Urinary bladder (tissue), 4 donors: Measurements from ENCODE around the gene USP24. TPM values are rescaled to one million over a fixed set of nuclear protein-coding genes. Genes with fewer than 3 reads are reported as not detected.

Source experiments
- DNase-seq: peaks from one replicate; pipeline ENCODE4 v3.0.0-alpha.2; 2015; ENCODE audit errors: extremely low spot score
- H3K27ac ChIP-seq: one replicate; pipeline ENCODE4 v1.5.1; 2013; ENCODE audit warnings: low read depth, mild to moderate bottlenecking, moderate library complexity
- H3K36me3 ChIP-seq: one replicate; pipeline ENCODE4 v1.6.1; 2013; ENCODE audit warnings: mild to moderate bottlenecking, moderate library complexity; ENCODE audit not compliant: insufficient read depth
- H3K4me1 ChIP-seq: one replicate; pipeline ENCODE4 v1.6.1; 2013; ENCODE audit warnings: mild to moderate bottlenecking, moderate library complexity; ENCODE audit not compliant: insufficient read depth
- H3K4me3 ChIP-seq: one replicate; pipeline ENCODE4 v1.5.1; 2013; ENCODE audit warnings: low read depth, low read length
- WGBS: extraction: QIAGEN DNeasy Blood & Tissue Kit; methylation state at CpG from one replicate; pipeline ENCODE4 v1.1.7; 2013; 5-methylcytosine and 5-hydroxymethylcytosine counted together
- polyA plus RNA-seq: library from polyadenylated mRNA; stranded (reverse); fragments of 200-250 nt; gene quantifications from one replicate; pipeline ENCODE4 v1.2.3, GENCODE V29; 2013
- total RNA-seq: library from RNA; depleted of rRNA; stranded (reverse); fragments of >200 nt; gene quantifications from one replicate; pipeline ENCODE4 v1.2.3, GENCODE V29; 2014
- donor health status: healthy with polysubstance abuse.
- donor health status: healthy.

The USP24 gene
- total and polyA plus RNA-seq, 2 donors: 11.9 to 74.4 TPM

- no peak overlapping the region for H3K27ac ChIP-seq
- DNase-seq: no peak
- no peaks in the 10 kb centered on the region for H3K4me1 ChIP-seq
- H3K4me3 ChIP-seq: no peak overlapping the region
- WGBS: 87% methylated on average over 3 of the region's 3 CpGs
- no peaks in the 10 kb centered on the region for H3K36me3 ChIP-seq
These were observed 35.9 kb downstream of the USP24 start for GRCh38 chr1:55179177-55179835.

- WGBS: 92% methylated on average over 3 of the region's 3 CpGs
- no peak overlapping the region for H3K27ac ChIP-seq
- H3K36me3 ChIP-seq: peaks cover 4% of the 10 kb centered on the region
These were observed 42.5 kb downstream of the USP24 start for GRCh38 chr1:55172687-55173086.

GRCh38 chr1:55172272-55172671 is 42.9 kb downstream of the USP24 start:
- no peak overlapping the region for H3K27ac ChIP-seq
- no peaks in the 10 kb centered on the region for H3K4me1 ChIP-seq
- WGBS: 66% methylated on average over 2 of the region's 2 CpGs
- peaks cover 4% of the 10 kb centered on the region for H3K36me3 ChIP-seq
- no peak overlapping the region for H3K4me3 ChIP-seq
- no peak for DNase-seq

More at GRCh38 chr1:55172687-55173086, 42.5 kb downstream of the USP24 start:
- DNase-seq: no peak
- Histone ChIP-seq H3K4me3 (no peak overlapping the region), H3K4me1 (no peaks in the 10 kb centered on the region)

- H3K36me3 ChIP-seq: peaks cover 4% of the 10 kb centered on the region
- H3K27ac ChIP-seq: no peak overlapping the region
- DNase-seq: no peak
- no peaks in the 10 kb centered on the region for H3K4me1 ChIP-seq
- whole genome bisulfite sequencing: 91% methylated on average over 3 of the region's 3 CpGs
- no peak overlapping the region for H3K4me3 ChIP-seq
These were observed 43.5 kb downstream of the USP24 start for GRCh38 chr1:55171694-55172093.

- H3K4me3 ChIP-seq: no peak overlapping the region
- 63% methylated on average over 1 of the region's 1 CpG for WGBS
- H3K27ac ChIP-seq: no peak overlapping the region
- no peaks in the 10 kb centered on the region for H3K4me1 ChIP-seq
- H3K36me3 ChIP-seq: peaks cover 4% of the 10 kb centered on the region
- no peak for DNase-seq
These were observed 44.7 kb downstream of the USP24 start for GRCh38 chr1:55170426-55170825.

GRCh38 chr1:55169126-55169525 is 46.0 kb downstream of the USP24 start:
- WGBS: 88% methylated on average over 1 of the region's 1 CpG
- DNase-seq: no peak
- Histone ChIP-seq H3K4me3 (no peak overlapping the region), H3K36me3 (peaks cover 6% of the 10 kb centered on the region), H3K4me1 (no peaks in the 10 kb centered on the region), H3K27ac (no peak overlapping the region)

- 87% methylated on average over 4 of the region's 4 CpGs for WGBS
- Histone ChIP-seq H3K27ac (no peak overlapping the region), H3K36me3 (peaks cover 6% of the 10 kb centered on the region), H3K4me3 (no peak overlapping the region), H3K4me1 (no peaks in the 10 kb centered on the region)
- DNase-seq: no peak
These were observed 46.8 kb downstream of the USP24 start for GRCh38 chr1:55168353-55168752.

GRCh38 chr1:55167224-55167871 is 47.8 kb downstream of the USP24 start:
- Histone ChIP-seq H3K27ac (no peak overlapping the region), H3K36me3 (peaks cover 6% of the 10 kb centered on the region), H3K4me1 (no peaks in the 10 kb centered on the region), H3K4me3 (no peak overlapping the region)
- 61% methylated on average over 6 of the region's 6 CpGs for WGBS
- DNase-seq: no peak

GRCh38 chr1:55164906-55165305 is 50.3 kb downstream of the USP24 start:
- Histone ChIP-seq H3K36me3 (peaks cover 2% of the 10 kb centered on the region), H3K4me1 (no peaks in the 10 kb centered on the region), H3K27ac (no peak overlapping the region), H3K4me3 (no peak overlapping the region)
- DNase-seq: no peak
- 97% methylated on average over 2 of the region's 2 CpGs for WGBS

GRCh38 chr1:55159571-55159970 is 55.6 kb downstream of the USP24 start:
- WGBS: 95% methylated on average over 2 of the region's 2 CpGs
- Histone ChIP-seq H3K27ac (no peak overlapping the region), H3K4me1 (no peaks in the 10 kb centered on the region), H3K36me3 (no peaks in the 10 kb centered on the region), H3K4me3 (no peak overlapping the region)
- no peak for DNase-seq

- DNase-seq: no peak
- H3K4me1 ChIP-seq: no peaks in the 10 kb centered on the region
- 98% methylated on average over 3 of the region's 3 CpGs for WGBS
- peaks cover 2% of the 10 kb centered on the region for H3K36me3 ChIP-seq
- H3K4me3 ChIP-seq: no peak overlapping the region
- H3K27ac ChIP-seq: no peak overlapping the region
These were observed 58.6 kb downstream of the USP24 start for GRCh38 chr1:55156608-55157007.

GRCh38 chr1:55156093-55156492 is 59.1 kb downstream of the USP24 start:
- H3K4me3 ChIP-seq: no peak overlapping the region
- H3K36me3 ChIP-seq: peaks cover 2% of the 10 kb centered on the region
- no peaks in the 10 kb centered on the region for H3K4me1 ChIP-seq
- no peak for DNase-seq
- no peak overlapping the region for H3K27ac ChIP-seq

GRCh38 chr1:55155522-55155921 is 59.6 kb downstream of the USP24 start:
- Histone ChIP-seq H3K36me3 (peaks cover 2% of the 10 kb centered on the region), H3K4me1 (no peaks in the 10 kb centered on the region), H3K27ac (no peak overlapping the region), H3K4me3 (no peak overlapping the region)
- DNase-seq: no peak
- 62% methylated on average over 6 of the region's 6 CpGs for WGBS

GRCh38 chr1:55154616-55155015 is 60.5 kb downstream of the USP24 start:
- Histone ChIP-seq H3K36me3 (peaks cover 2% of the 10 kb centered on the region), H3K4me1 (no peaks in the 10 kb centered on the region), H3K27ac (no peak overlapping the region), H3K4me3 (no peak overlapping the region)
- 92% methylated on average over 5 of the region's 5 CpGs for WGBS
- no peak for DNase-seq
